NB4 (cell line): ENCODE data around the gene SDHAF1.
"Not testable (repeated sequence)": the region's sequence is repeated elsewhere in the genome, so short reads cannot be mapped to it uniquely, and the experiment has no call there.

Experiments
- DNase-seq: peaks from one replicate; pipeline ENCODE4 v3.0.0; 2010; ENCODE audit warnings: low read depth
- H3K4me3 ChIP-seq: one replicate; pipeline ENCODE4 v1.5.1; 2011; ENCODE audit warnings: mild to moderate bottlenecking, low read depth, low read length, moderate library complexity
- MYC ChIP-seq: IDR thresholded peaks from 2 replicates; pipeline ENCODE4 v1.6.1; 2011; ENCODE audit warnings: low read depth, low read length
- POLR2A ChIP-seq: IDR thresholded peaks from 2 replicates; pipeline ENCODE4 v1.6.1; 2011; ENCODE audit warnings: mild to moderate bottlenecking; ENCODE audit not compliant: insufficient read length; ENCODE audit errors: extremely low read depth
- TF ChIP-seq, protein P1 (sequence below): IDR thresholded peaks from 2 replicates; pipeline ENCODE4 v1.6.1; 2011; ENCODE audit warnings: low read depth, low read length
- TF ChIP-seq, protein P2 (sequence below): IDR thresholded peaks from one replicate; pipeline ENCODE4 v1.5.1; 2012; ENCODE audit warnings: low read depth, low read length

SDHAF1 gene

DNA sequence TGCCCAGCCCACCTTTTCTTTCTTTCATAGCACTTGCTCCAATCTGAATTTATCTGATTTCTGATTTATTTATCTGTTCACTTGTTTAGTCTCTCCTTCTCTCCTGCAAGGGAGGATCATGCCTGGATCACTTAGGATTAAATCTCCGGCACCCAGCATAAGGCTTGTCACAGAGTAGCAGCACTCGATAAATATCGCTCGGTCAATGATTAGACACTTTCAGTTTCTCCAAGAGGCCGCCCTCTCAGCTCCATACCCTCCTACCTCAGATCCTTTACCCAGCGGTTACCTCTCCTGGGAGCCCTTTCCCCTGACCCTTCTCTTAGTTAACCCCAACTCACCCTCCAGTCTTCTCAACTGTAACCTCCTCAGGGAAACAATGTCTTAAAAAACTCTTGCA is 36.3 kb downstream of the SDHAF1 start:
- TF ChIP-seq, protein P1, sequence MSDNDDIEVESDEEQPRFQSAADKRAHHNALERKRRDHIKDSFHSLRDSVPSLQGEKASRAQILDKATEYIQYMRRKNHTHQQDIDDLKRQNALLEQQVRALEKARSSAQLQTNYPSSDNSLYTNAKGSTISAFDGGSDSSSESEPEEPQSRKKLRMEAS = no peak
- no peak overlapping the region for H3K4me3 ChIP-seq
- DNase-seq = no peak

DNA sequence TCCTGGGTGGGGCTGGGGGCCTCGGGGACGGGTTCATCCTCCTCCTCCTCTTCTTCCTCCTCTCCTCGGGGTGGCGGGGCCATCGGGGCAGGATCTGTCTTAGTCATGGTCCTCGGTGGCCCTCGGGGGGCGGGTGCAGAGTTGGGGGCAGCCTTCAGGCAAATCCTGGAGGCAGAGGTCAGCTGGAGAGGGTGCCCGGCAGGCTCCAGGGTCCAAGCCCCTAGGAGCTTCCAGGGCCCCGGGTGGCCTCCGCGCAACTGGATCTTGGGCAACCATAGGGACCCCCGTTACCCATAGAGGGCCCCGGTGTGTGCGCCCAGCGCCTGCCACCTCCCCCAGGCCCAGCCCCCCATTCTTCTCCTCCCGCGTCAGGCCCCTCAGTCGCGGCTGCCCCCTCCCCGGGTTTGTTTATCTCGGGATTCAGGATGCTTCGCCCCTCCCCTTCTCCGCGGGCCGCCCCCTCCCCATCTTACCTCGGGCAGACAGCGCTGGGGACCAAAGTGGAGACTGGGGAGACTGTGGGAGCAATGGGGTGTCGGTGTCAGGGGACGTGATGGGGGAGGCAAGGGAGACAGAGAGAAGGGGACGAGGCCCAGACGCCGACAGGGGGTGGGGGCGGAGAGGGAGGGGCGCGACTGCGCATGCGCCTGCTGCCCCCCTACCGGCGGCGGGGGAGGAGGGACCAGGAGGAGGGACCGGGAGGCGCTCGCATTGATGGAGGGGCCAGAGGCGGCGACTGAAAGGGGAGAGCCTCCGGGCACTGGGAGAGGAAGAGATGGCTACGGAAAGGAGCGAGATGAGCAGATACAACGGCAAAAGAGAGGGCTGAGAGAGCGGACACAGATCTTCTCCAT is 37.5 kb downstream of the SDHAF1 start, which contains the start of gene CLIP3:
Gene CLIP3, minus strand, starts transcription at position 623 of the 854 bp plus-strand sequence. Its CDS starts 516 bp downstream, at position 107.
- H3K4me3 ChIP-seq = no peak within 1 kb of the TSS
- TF ChIP-seq POLR2A (no peak), MYC (no peak)
- TF ChIP-seq, protein P1 = no peak
- TF ChIP-seq, protein P2, sequence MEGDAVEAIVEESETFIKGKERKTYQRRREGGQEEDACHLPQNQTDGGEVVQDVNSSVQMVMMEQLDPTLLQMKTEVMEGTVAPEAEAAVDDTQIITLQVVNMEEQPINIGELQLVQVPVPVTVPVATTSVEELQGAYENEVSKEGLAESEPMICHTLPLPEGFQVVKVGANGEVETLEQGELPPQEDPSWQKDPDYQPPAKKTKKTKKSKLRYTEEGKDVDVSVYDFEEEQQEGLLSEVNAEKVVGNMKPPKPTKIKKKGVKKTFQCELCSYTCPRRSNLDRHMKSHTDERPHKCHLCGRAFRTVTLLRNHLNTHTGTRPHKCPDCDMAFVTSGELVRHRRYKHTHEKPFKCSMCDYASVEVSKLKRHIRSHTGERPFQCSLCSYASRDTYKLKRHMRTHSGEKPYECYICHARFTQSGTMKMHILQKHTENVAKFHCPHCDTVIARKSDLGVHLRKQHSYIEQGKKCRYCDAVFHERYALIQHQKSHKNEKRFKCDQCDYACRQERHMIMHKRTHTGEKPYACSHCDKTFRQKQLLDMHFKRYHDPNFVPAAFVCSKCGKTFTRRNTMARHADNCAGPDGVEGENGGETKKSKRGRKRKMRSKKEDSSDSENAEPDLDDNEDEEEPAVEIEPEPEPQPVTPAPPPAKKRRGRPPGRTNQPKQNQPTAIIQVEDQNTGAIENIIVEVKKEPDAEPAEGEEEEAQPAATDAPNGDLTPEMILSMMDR = no peak
- DNase-seq = no peak

DNA sequence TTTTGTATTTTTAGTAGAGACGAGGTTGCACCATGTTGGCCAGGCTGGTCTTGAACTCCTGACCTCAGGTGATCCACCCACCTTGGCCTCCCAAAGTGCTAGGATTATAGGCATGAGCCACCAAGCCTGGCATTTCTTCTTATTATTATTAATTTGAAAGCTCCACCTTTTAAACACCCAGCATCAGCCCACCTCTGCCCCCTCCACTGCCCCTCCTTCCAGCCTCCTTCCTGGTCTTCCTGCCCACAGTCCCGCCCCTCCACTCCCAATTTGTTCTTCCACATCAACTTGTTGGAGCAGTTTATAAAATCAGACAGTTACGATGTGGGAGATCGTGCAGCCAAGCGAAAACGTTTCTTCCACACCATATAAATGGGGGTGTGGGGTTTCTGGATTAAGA is 45.5 kb downstream of the SDHAF1 start:
- H3K4me3 ChIP-seq = no peak overlapping the region
- TF ChIP-seq, protein P2 = no peak
- no peak for TF ChIP-seq MYC
- TF ChIP-seq, protein P1 = no peak
- TF ChIP-seq POLR2A = no peak
- DNase-seq = no peak

DNA sequence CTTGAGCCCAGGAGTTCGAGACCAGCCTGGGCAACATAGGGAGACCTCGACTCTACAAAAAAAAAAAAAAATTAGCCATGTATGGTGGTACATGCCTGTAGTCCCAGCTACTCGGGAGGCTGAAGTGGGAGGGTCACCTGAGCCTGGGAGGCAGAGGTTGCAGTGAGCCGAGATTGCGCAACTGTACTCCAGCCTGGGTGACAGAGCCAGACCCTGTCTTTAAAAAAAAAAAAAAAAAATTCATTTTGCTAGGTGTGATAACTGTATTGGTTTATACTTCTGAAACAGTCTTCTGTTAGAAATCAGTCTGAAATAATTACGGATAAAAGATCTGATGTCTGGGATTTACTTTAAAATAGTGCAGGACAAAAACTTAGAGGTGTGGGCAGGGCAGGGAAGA is 46.1 kb downstream of the SDHAF1 start:
- H3K4me3 ChIP-seq, DNase-seq: not testable (repeated sequence)

DNA sequence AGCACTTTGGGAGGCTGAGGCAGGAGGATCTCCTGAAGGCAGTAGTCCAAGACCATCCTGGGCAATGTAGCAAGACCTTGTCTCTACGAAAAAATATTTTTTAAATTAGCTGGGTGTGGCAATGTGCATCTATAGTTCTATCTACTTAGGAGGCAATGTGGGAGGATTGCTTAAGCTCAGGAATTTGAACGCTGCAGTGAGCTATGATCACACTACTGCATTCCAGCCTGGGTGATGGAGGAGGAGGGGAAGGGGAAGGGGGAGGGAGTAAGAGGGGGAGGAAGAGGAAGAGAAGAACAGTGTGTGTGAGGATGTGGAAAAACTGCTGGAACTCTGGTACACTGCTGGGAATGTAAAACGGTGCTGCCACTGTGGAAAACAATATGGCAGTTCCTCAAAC is 46.8 kb downstream of the SDHAF1 start:
- DNase-seq = no peak
- TF ChIP-seq, protein P1 = no peak
- no peak for TF ChIP-seq MYC
- TF ChIP-seq, protein P2 = no peak
- TF ChIP-seq POLR2A = no peak
- H3K4me3 ChIP-seq = no peak overlapping the region

DNA sequence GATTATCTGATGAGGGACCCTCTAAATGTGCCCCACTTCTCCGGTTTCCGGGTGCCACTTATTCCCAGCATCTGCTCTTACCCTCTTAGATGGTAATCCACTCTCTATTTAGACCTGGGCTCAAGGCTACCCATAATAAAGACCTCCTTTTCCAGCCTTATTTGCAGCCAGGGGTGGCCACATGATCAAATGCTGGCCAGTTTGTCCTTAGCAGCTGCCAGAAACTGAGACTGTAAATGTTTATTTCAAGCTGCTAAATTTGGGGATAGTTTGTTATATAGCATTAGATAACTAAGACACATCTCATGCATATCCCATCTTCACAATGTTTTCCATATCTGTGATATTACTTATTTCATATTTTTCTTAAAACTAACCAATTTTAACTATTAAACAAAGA is 49.0 kb downstream of the SDHAF1 start:
- no peak overlapping the region for H3K4me3 ChIP-seq
- no peak for DNase-seq
- TF ChIP-seq, protein P2 = no peak
- no peak for TF ChIP-seq POLR2A
- TF ChIP-seq, protein P1 = no peak
- no peak for TF ChIP-seq MYC
